T-helper 2 cell treated with Interferon-gamma antibody and Interleukin-4, amounts not matched to agents 100 ng/mL and 5 ng/mL, for 36 hours (primary cell): ENCODE results near the gene DNAJC30. TPM values are rescaled to one million over a fixed set of nuclear protein-coding genes. Genes with fewer than 3 reads are reported as not detected.
"Not testable (repeated sequence)": the region's sequence is repeated elsewhere in the genome, so short reads cannot be mapped to it uniquely, and the experiment has no call there.

ENCODE experiments used
- intact Hi-C: fragments of 100-400 bp; cut with micrococcal nuclease; formaldehyde crosslinking; loops from one replicate; pipeline ENCODE4 v1.15.1; 2023
- total RNA-seq: library from RNA; stranded (reverse); gene quantifications from 2 replicates; pipeline ENCODE4 v1.2.3, GENCODE V29; 2022

Gene DNAJC30
- total RNA-seq, 1 donor from 2014 or later = 8.5 TPM

- intact Hi-C loops = loop anchor here (1.0 to 2.0 kb wide), 5 partner anchors 17 to 161 kb away; partner anchors contain the start of genes ABHD11, BAZ1B, BCL7B and VPS37D
These were observed 788 bp upstream of the DNAJC30 start for GRCh38 chr7:73683788-73684693.

GRCh38 chr7:73682745-73683055 lies 553 bp downstream of the DNAJC30 start:
- intact Hi-C loops = loop anchor here (1.0 to 2.0 kb wide), 5 partner anchors 15 to 160 kb away; partner anchors contain the start of genes ABHD11, BAZ1B, BCL7B and VPS37D

GRCh38 chr7:73681031-73681430 lies 2.2 kb downstream of the DNAJC30 start:
- intact Hi-C loops = no loop called here

GRCh38 chr7:73680501-73680900 lies 2.8 kb downstream of the DNAJC30 start:
- intact Hi-C loops = no loop called here

GRCh38 chr7:73679709-73680108 lies 3.5 kb downstream of the DNAJC30 start:
- intact Hi-C loops = no loop called here

GRCh38 chr7:73678862-73679261 lies 4.4 kb downstream of the DNAJC30 start:
- intact Hi-C loops = no loop called here

GRCh38 chr7:73676062-73676461 lies 7.2 kb downstream of the DNAJC30 start:
- intact Hi-C loops = not testable (repeated sequence)

- intact Hi-C loops = no loop called here
These were observed 8.7 kb downstream of the DNAJC30 start for GRCh38 chr7:73674468-73675124.

GRCh38 chr7:73671857-73672445 lies 11.3 kb downstream of the DNAJC30 start:
- intact Hi-C loops = no loop called here

- intact Hi-C loops = no loop called here
These were observed 12.0 kb downstream of the DNAJC30 start for GRCh38 chr7:73671322-73671661.

- intact Hi-C loops = loop anchor here (5.0 kb wide), 2 partner anchors 63 to 172 kb away; partner anchors contain the start of gene METTL27
These were observed 13.3 kb downstream of the DNAJC30 start for GRCh38 chr7:73669858-73670385.

GRCh38 chr7:73669288-73669701 lies 14.0 kb downstream of the DNAJC30 start:
- intact Hi-C loops = loop anchor here (5.0 kb wide), 2 partner anchors 62 to 173 kb away; partner anchors contain the start of gene METTL27

- intact Hi-C loops = loop anchor here (5.0 kb wide), 2 partner anchors 62 to 173 kb away; partner anchors contain the start of gene METTL27
These were observed 14.4 kb downstream of the DNAJC30 start for GRCh38 chr7:73668886-73669230.

GRCh38 chr7:73668103-73668885 lies 15.0 kb downstream of the DNAJC30 start:
- intact Hi-C loops = loop anchor here (5.0 kb wide), 2 partner anchors 61 to 174 kb away; partner anchors contain the start of gene METTL27

GRCh38 chr7:73667344-73668102 lies 15.7 kb downstream of the DNAJC30 start, which contains the start of gene VPS37D:
TSS of gene VPS37D (plus strand) at chr7:73667831. CDS start at chr7:73667959, 128 bp downstream.
- intact Hi-C loops = loop anchor here (1.0 to 5.0 kb wide), 7 partner anchors 16 to 175 kb away; partner anchors contain the start of genes ABHD11, BAZ1B, BUD23 and DNAJC30

- intact Hi-C loops = no loop called here
These were observed 20.2 kb downstream of the DNAJC30 start for GRCh38 chr7:73663033-73663432.

- intact Hi-C loops = not testable (repeated sequence)
These were observed 22.7 kb downstream of the DNAJC30 start for GRCh38 chr7:73660594-73660993.

GRCh38 chr7:73659983-73660382 lies 23.3 kb downstream of the DNAJC30 start:
- intact Hi-C loops = no loop called here

- intact Hi-C loops = not testable (repeated sequence)
These were observed 27.9 kb downstream of the DNAJC30 start for GRCh38 chr7:73655309-73655708.

- intact Hi-C loops = no loop called here
These were observed 30.7 kb downstream of the DNAJC30 start for GRCh38 chr7:73652541-73652949.
